Naive thymus-derived CD4-positive, alpha-beta T cell (primary cell): ENCODE data around the gene PPP1R37. TPM values are rescaled to one million over a fixed set of nuclear protein-coding genes. Genes with fewer than 3 reads are reported as not detected.

ENCODE experiments used
- ATAC-seq: fragments of 150-1000 bp; cut with Tn5 transposase; 2 replicates; pipeline ENCODE4 v1.10.0; 2021; ENCODE audit warnings: mild to moderate bottlenecking, moderate library complexity
- CTCF ChIA-PET: fragments of 350-600 bp; sonication (Branson Sonifier 250); formaldehyde crosslinking; loops from one replicate; lab custom pipeline; 2021; ENCODE audit warnings: antibody characterized with exemption; lab: Charles Lee
- POLR2A ChIA-PET: fragments of 350-600 bp; sonication (Branson Sonifier 250); formaldehyde crosslinking; loops from one replicate; lab custom pipeline; 2021; ENCODE audit warnings: antibody characterized with exemption, inconsistent platforms; lab: Charles Lee
- DNase-seq, 9 donors: peaks; one replicate each; pipeline versions ENCODE4 v3.0.0 to v3.0.0-alpha.2; 2020 to 2022; ENCODE audit warnings: mixed read lengths in 1 of 9
- H3K27ac ChIP-seq: one replicate; pipeline ENCODE4 v1.7.0; 2013; ENCODE audit warnings: mild to moderate bottlenecking, low read depth, low read length, moderate library complexity
- H3K27me3 ChIP-seq, 2 donors: one replicate each; pipeline ENCODE4 v1.7.0; 2013; ENCODE audit warnings: low read length in 2 of 2, mild to moderate bottlenecking in 2 of 2, moderate library complexity in 2 of 2; ENCODE audit not compliant: control insufficient read depth in 2 of 2, insufficient read depth in 2 of 2
- H3K36me3 ChIP-seq, 3 experiments: 1 replicate in 2 of 3; 2 replicates in 1 of 3; pipeline ENCODE4 v1.7.0; 2013; ENCODE audit warnings: low read length in 3 of 3, mild to moderate bottlenecking in 3 of 3, moderate library complexity in 1 of 3; ENCODE audit not compliant: insufficient read depth in 3 of 3, control insufficient read depth in 2 of 3
- H3K4me1 ChIP-seq, 2 donors: one replicate each; pipeline ENCODE4 v1.7.0; 2013; ENCODE audit warnings: low read length in 2 of 2, mild to moderate bottlenecking in 2 of 2, moderate library complexity in 1 of 2; ENCODE audit not compliant: control insufficient read depth in 2 of 2, insufficient read depth in 2 of 2
- H3K4me3 ChIP-seq: 2 replicates; pipeline ENCODE4 v1.7.0; 2013; ENCODE audit warnings: mild to moderate bottlenecking, low read length
- H3K9me3 ChIP-seq, 3 experiments: 1 replicate in 2 of 3; 2 replicates in 1 of 3; pipeline ENCODE4 v1.7.0; 2013; ENCODE audit warnings: low read length in 3 of 3; ENCODE audit not compliant: control insufficient read depth in 2 of 3
- H3K27ac Mint-ChIP-seq, 9 donors: one replicate each; pipeline ENCODE4 v1.8.0; 2020 to 2022; ENCODE audit warnings: mixed read lengths in 9 of 9, mild to moderate bottlenecking in 8 of 9, moderate library complexity in 5 of 9, inconsistent platforms in 2 of 9
- H3K27me3 Mint-ChIP-seq, 5 donors: one replicate each; pipeline ENCODE4 v1.8.0; 2021 to 2022; ENCODE audit warnings: mixed read lengths in 5 of 5, mild to moderate bottlenecking in 1 of 5
- H3K36me3 Mint-ChIP-seq, 5 donors: one replicate each; pipeline ENCODE4 v1.8.0; 2020 to 2022; ENCODE audit warnings: mixed read lengths in 5 of 5, mild to moderate bottlenecking in 3 of 5, inconsistent platforms in 1 of 5
- H3K4me1 Mint-ChIP-seq, 7 donors: one replicate each; pipeline ENCODE4 v1.8.0; 2020 to 2022; ENCODE audit warnings: mixed read lengths in 7 of 7, mild to moderate bottlenecking in 3 of 7, inconsistent platforms in 1 of 7
- H3K4me3 Mint-ChIP-seq, 10 donors: one replicate each; pipeline ENCODE4 v1.8.0; 2020 to 2022; ENCODE audit warnings: mild to moderate bottlenecking in 10 of 10, mixed read lengths in 10 of 10, moderate library complexity in 6 of 10, inconsistent platforms in 2 of 10
- H3K9me3 Mint-ChIP-seq, 11 donors: one replicate each; pipeline ENCODE4 v1.8.0; 2020 to 2022; ENCODE audit warnings: mixed read lengths in 11 of 11, mild to moderate bottlenecking in 4 of 11, inconsistent platforms in 1 of 11, moderate library complexity in 1 of 11
- intact Hi-C, 2 donors: fragments of 100-400 bp; cut with micrococcal nuclease; formaldehyde crosslinking; loops; one replicate each; pipeline ENCODE4 v1.15.1; 2023
- polyA plus RNA-seq, 2 donors: library from polyadenylated mRNA; unstranded; fragments of 300-500 nt; fragmentation: Illumina TruSeq; gene quantifications; one replicate each; pipeline ENCODE4 v1.2.3, GENCODE V29; 2021
- total RNA-seq, 6 experiments: library from RNA in 5 of 6; stranded (reverse) in 5 of 6; gene quantifications; 1 replicate in 5 of 6; 2 replicates in 1 of 6; pipeline ENCODE4 v1.2.3 and lab custom pipeline; 2021 to 2026

PPP1R37 gene
- total and polyA plus RNA-seq, 7 experiments from 2014 or later = 1.4 to 28.3 (median 20.6) TPM

- H3K27ac Mint-ChIP-seq = peak overlapping the region in 7 of 9 donors; percentile 14 to 78 (median 57)
- ChIA-PET POLR2A (interaction anchor here (1.3 to 3.9 kb wide), 4 partner anchors 12 to 61 kb away, joined by 3 to 29 read pairs (median 8); partner anchors contain the start of genes BLOC1S3, PPP1R37 and TRAPPC6A), CTCF (interaction anchor here (1.3 to 1.8 kb wide), 2 partner anchors 49 to 61 kb away, joined by 3 to 5 read pairs; no protein-coding TSS in a partner anchor)
- peaks cover 9 to 28% (median 22%) of the 10 kb centered on the region in 7 donors for H3K4me1 Mint-ChIP-seq
- peaks cover 0 to 4% (median 0%) of the 10 kb centered on the region in 11 donors for H3K9me3 Mint-ChIP-seq
- ATAC-seq = peak; percentile 70
- H3K27ac ChIP-seq = no peak overlapping the region
- H3K4me3 ChIP-seq = peak overlapping the region; percentile 51
- peaks cover 0 to 13% (median 0%) of the 10 kb centered on the region in 5 donors for H3K36me3 Mint-ChIP-seq
- DNase-seq = peak; percentile 26 to 63 (median 50)
- intact Hi-C loops = loop anchor here in 1 of 2 donors (1.0 to 2.0 kb wide), 2 partner anchors 26 to 60 kb away; partner anchors contain the start of genes BLOC1S3, PPP1R37 and TRAPPC6A
- peaks cover 7 to 21% of the 10 kb centered on the region in 2 donors for H3K4me1 ChIP-seq
- no peaks in the 10 kb centered on the region for H3K27me3 ChIP-seq
- no peaks in the 10 kb centered on the region for H3K9me3 ChIP-seq
- no peaks in the 10 kb centered on the region for H3K36me3 ChIP-seq
- peak overlapping the region; percentile 76 to 90 (median 82) for H3K4me3 Mint-ChIP-seq
- H3K27me3 Mint-ChIP-seq = peaks cover 6 to 30% (median 10%) of the 10 kb centered on the region in 5 donors
Measured at GRCh38 chr19:45152504-45153338, 59.7 kb downstream of the PPP1R37 start.

GRCh38 chr19:45153339-45154063 lies 60.5 kb downstream of the PPP1R37 start:
- peak overlapping the region; percentile 76 to 90 (median 82) for H3K4me3 Mint-ChIP-seq
- H3K4me3 ChIP-seq = peak overlapping the region; percentile 51
- H3K9me3 ChIP-seq = no peaks in the 10 kb centered on the region
- H3K4me1 ChIP-seq = peaks cover 7 to 21% of the 10 kb centered on the region in 2 donors
- peak overlapping the region in 4 of 9 donors; percentile 54 to 68 (median 58) for H3K27ac Mint-ChIP-seq
- peak in 8 of 9 donors; percentile 29 to 48 (median 32) for DNase-seq
- ChIA-PET POLR2A (interaction anchor here (1.3 to 3.9 kb wide), 5 partner anchors 11 to 61 kb away, joined by 3 to 29 read pairs (median 7); partner anchors contain the start of genes BLOC1S3, PPP1R37 and TRAPPC6A), CTCF (interaction anchor here (1.3 to 1.8 kb wide), 2 partner anchors 50 to 61 kb away, joined by 3 to 5 read pairs; no protein-coding TSS in a partner anchor)
- H3K4me1 Mint-ChIP-seq = peaks cover 14 to 28% (median 22%) of the 10 kb centered on the region in 7 donors
- intact Hi-C loops = loop anchor here in 1 of 2 donors (1.0 to 2.0 kb wide), 2 partner anchors 25 to 61 kb away; partner anchors contain the start of genes BLOC1S3, PPP1R37 and TRAPPC6A
- H3K27me3 Mint-ChIP-seq = peaks cover 6 to 37% (median 10%) of the 10 kb centered on the region in 5 donors
- no peaks in the 10 kb centered on the region for H3K27me3 ChIP-seq
- peak; percentile 43 for ATAC-seq
- no peak overlapping the region for H3K27ac ChIP-seq
- H3K9me3 Mint-ChIP-seq = peaks cover 0 to 4% (median 0%) of the 10 kb centered on the region in 11 donors
- no peaks in the 10 kb centered on the region for H3K36me3 ChIP-seq
- peaks cover 0 to 13% (median 0%) of the 10 kb centered on the region in 5 donors for H3K36me3 Mint-ChIP-seq

GRCh38 chr19:45154064-45154827 lies 61.3 kb downstream of the PPP1R37 start:
- H3K9me3 Mint-ChIP-seq = peaks cover 0 to 4% (median 0%) of the 10 kb centered on the region in 11 donors
- no peak overlapping the region for H3K4me3 ChIP-seq
- ChIA-PET POLR2A (interaction anchor here (0.6 to 3.9 kb wide), 5 partner anchors 10 to 1129 kb away, joined by 3 to 29 read pairs (median 7); partner anchors contain the start of genes BLOC1S3, PPP1R37 and TRAPPC6A), CTCF (interaction anchor here (0.7 to 1.8 kb wide), 2 partner anchors 23 to 51 kb away, joined by 3 to 5 read pairs; no protein-coding TSS in a partner anchor)
- H3K27me3 Mint-ChIP-seq = peaks cover 6 to 37% (median 10%) of the 10 kb centered on the region in 5 donors
- peaks cover 0 to 13% (median 0%) of the 10 kb centered on the region in 5 donors for H3K36me3 Mint-ChIP-seq
- no peak overlapping the region for H3K27ac ChIP-seq
- no peaks in the 10 kb centered on the region for H3K9me3 ChIP-seq
- ATAC-seq (no peak), DNase-seq (no peak)
- no peaks in the 10 kb centered on the region for H3K27me3 ChIP-seq
- no peaks in the 10 kb centered on the region for H3K36me3 ChIP-seq
- peaks cover 11 to 26% (median 19%) of the 10 kb centered on the region in 7 donors for H3K4me1 Mint-ChIP-seq
- peak overlapping the region in 3 of 9 donors; percentile 54 to 68 (median 60) for H3K27ac Mint-ChIP-seq
- peaks cover 7 to 21% of the 10 kb centered on the region in 2 donors for H3K4me1 ChIP-seq
- H3K4me3 Mint-ChIP-seq = peak overlapping the region in 9 of 10 donors; percentile 53 to 90 (median 73)
- intact Hi-C loops = no loop called here

DNA sequence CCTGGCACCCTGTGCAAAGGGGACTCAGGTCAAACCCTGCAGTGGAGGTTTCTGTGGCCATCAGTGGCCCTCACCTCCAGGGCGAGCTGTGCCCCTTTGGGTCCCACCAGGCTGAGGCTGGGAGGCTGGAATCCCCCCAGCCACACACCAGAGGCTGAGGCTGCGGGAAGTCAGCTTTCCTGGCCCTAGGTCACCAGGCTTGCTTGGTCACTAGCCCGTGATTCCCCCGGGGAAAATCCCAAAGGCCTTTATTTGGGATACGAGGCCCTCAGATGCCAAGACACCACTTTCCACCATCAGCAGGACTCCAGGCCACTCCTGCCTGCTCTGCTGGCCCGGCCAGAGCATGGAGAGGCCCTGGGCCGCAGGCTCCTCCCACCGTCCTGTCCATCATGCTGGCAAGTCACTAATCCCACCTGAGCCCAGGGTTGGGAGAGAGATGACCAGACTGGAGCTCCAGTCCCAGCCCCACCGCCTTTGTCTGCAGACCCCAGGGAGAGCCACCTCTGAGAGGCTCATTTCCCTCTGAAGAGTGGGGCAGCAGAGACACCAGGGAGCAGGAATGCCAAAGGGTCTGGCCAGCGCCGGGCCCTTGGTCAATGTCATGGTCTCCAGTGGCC lies 63.1 kb downstream of the PPP1R37 start:
- no peak for DNase-seq
- POLR2A ChIA-PET = interaction anchor here (0.8 kb wide), 1 partner anchor 21 kb away, joined by 3 read pairs; the partner anchor contains the start of gene TRAPPC6A

GRCh38 chr19:45156751-45157150 lies 63.8 kb downstream of the PPP1R37 start:
- H3K4me3 ChIP-seq = no peak overlapping the region
- H3K27me3 ChIP-seq = no peaks in the 10 kb centered on the region
- Mint-ChIP-seq H3K4me1 (peaks cover 6 to 26% (median 14%) of the 10 kb centered on the region in 7 donors), H3K27ac (peak overlapping the region in 2 of 9 donors; percentile 63 to 82), H3K4me3 (no peak overlapping the region), H3K36me3 (peaks cover 0 to 6% (median 0%) of the 10 kb centered on the region in 5 donors), H3K27me3 (peaks cover 6 to 27% (median 10%) of the 10 kb centered on the region in 5 donors), H3K9me3 (peaks cover 0 to 4% (median 0%) of the 10 kb centered on the region in 11 donors)
- no peaks in the 10 kb centered on the region for H3K36me3 ChIP-seq
- no peaks in the 10 kb centered on the region for H3K9me3 ChIP-seq
- DNase-seq (no peak), ATAC-seq (no peak)
- POLR2A ChIA-PET = no interaction called here
- H3K4me1 ChIP-seq = peaks cover 7 to 21% of the 10 kb centered on the region in 2 donors
- CTCF ChIA-PET = no interaction called here
- intact Hi-C loops = no loop called here
- H3K27ac ChIP-seq = no peak overlapping the region

More for the DNA sequence above, 63.1 kb downstream of the PPP1R37 start:
- H3K4me3 Mint-ChIP-seq = no peak overlapping the region
- H3K36me3 Mint-ChIP-seq = peaks cover 0 to 10% (median 0%) of the 10 kb centered on the region in 5 donors
- peaks cover 6 to 29% (median 15%) of the 10 kb centered on the region in 7 donors for H3K4me1 Mint-ChIP-seq
- Histone ChIP-seq H3K27me3 (no peaks in the 10 kb centered on the region), H3K36me3 (no peaks in the 10 kb centered on the region), H3K4me3 (no peak overlapping the region), H3K4me1 (peaks cover 7 to 21% of the 10 kb centered on the region in 2 donors), H3K9me3 (no peaks in the 10 kb centered on the region), H3K27ac (no peak overlapping the region)
- ATAC-seq = no peak
- H3K27ac Mint-ChIP-seq = no peak overlapping the region
- CTCF ChIA-PET = no interaction called here
- H3K27me3 Mint-ChIP-seq = peaks cover 6 to 33% (median 10%) of the 10 kb centered on the region in 5 donors
- peaks cover 0 to 4% (median 0%) of the 10 kb centered on the region in 11 donors for H3K9me3 Mint-ChIP-seq
- intact Hi-C loops = no loop called here
